GM18498 (cell line): ENCODE results near the gene TMEM170A.
"Not testable (repeated sequence)": the region's sequence is repeated elsewhere in the genome, so short reads cannot be mapped to it uniquely, and the experiment has no call there.

Source experiments
- ATAC-seq: cut with Tn5 transposase; IDR thresholded peaks from one replicate; pipeline ENCODE4 v1.9.1; 2021; ENCODE audit warnings: mild to moderate bottlenecking, moderate library complexity; ENCODE audit not compliant: unreplicated experiment

TMEM170A gene

DNA sequence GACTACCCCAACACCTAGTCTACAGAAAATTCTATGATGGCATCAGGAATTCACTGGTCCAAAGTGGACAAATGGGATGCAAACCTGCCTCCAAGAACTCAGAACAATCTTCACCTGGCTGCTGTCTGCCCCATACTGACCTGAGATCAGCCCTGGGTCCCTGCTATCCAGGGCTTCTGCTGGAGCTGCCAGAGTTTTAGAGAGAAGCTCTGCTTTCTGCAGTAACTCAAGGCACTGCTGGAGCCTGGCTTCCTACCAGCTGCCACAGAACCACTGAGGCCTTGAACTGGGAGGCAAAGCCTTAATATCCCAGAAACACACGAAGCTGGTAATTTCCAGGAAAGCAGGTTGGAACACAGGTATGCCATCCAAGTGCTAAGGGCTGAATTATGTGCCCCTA lies 7.5 kb downstream of the TMEM170A start:
- ATAC-seq: no peak

DNA sequence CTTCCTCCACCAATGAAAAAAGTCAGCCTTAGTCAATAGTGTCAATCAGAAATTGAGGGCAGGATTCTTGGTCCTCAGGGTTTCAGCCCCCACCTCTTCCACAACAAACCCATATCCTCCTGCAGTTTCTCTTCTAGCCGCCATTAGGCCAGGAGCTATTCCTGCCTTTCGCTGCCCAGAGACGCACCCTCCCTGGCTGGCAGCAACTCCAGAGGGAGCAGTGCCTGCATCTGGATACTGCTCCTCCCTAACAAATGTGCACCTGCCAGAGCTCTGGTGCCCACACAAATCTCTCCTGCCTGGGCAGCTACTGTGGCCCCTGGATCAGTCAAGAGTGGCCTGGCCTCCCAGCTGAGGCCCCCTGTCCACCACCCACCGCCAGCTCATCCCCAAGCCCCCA lies 8.0 kb downstream of the TMEM170A start:
- ATAC-seq: not testable (repeated sequence)

DNA sequence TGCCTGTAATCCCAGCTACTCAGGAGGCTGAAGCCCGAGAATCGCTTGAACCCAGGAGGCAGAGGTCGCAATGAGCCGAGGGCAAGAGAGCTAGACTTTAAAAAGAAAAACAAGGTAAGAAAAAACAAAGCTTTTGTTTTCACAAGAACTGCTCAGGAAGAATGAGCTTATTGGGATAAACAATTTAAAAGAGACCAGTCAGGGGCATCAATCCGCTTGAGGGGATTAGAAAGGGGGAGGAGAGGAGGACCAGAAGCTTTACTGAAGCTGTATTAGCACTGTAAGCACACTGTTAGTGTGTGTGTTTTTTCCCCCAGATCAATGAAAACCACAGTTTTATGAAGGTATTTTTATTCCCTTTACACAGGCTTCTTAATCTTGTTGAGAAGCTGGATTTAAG lies 8.8 kb downstream of the TMEM170A start:
- no peak for ATAC-seq

DNA sequence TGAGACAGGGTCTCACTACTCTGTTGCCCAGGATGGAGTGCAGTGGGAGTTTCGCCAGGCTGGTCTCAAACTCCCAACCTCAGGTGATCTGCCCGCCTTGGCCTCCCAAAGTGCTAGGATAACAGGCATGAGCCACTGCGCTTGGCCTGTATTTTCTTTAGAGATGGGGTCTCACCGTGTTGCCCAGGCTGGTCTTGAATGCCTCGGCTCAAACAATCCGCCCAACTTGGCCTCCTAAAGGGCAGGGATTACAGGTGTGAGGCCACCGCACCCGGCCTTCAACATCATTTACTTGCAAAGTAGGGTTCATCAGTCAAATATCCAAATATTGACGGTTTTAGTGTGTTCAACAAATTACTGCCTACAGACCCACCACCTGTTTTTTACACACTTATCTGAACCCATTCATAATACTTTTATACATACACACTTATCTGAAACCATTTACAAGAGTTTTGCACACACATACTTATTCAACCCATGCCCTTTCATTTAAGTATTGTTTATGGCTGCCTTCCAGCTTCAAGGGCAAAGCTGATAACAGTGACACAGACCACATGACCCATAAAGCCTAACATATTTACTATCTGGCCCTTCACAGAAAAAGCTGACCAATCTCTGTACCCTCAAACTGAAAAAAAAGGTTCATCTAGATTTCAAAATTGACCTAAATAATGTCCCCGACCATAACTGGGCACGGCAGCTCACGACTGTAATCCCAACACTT lies 11.9 kb downstream of the TMEM170A start:
- no peak for ATAC-seq

DNA sequence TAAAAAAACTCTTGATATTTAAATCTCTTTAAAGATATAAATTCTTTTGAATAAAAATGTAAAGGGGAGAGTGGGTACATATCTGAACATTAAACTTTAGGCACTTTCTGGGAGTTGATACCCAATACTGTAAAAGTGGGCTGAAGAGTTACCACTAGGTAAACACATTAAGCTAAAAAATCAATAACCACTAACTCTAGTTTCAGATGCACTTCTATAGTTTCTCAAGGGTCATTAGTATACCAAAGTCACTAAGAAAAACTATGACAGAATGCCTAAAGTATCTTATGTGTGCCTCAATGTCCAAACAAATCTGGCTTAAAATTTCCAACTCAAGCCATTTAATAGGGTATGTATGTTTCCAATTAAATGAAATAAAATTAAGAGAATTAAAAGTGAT lies 18.1 kb downstream of the TMEM170A start:
- ATAC-seq: peak; percentile 61

DNA sequence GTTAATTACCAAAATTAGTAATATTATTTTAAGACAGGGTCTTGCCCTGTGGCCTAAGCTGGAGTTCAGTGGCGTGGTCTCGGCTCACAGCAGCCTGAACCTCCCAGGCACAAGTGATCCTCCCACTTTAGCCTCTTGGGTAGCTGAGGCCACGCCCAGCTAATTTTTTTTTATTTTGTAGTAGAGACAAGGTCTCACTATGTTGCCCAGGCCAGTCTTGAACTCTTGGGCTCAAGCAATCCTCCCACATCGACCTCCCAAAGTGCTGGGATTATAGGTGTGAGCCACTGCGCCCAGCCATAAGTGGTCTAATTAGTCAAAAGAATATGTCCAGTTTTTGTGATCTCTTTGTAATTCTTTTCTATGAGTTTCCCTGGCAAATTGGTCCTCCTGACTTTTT lies 19.2 kb downstream of the TMEM170A start:
- ATAC-seq: no peak

DNA sequence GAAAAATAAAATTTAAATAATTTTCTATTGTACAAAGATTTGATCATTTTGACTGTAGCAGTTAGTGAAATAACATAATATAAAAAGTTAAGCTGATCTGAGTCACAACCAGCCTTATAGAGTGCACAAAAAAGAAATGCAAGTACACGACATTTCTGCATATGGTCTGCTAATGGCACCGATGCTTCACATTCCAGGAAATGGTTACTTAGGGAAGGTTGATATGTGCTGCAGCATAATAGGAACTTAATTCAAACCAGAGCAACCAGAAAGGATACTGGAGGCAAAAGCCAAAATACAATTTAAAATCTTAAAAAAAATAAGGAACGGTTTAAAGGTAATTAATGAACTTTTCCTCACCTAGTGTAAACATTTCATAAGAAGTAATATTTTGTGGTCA lies 21.2 kb downstream of the TMEM170A start:
- ATAC-seq: no peak

DNA sequence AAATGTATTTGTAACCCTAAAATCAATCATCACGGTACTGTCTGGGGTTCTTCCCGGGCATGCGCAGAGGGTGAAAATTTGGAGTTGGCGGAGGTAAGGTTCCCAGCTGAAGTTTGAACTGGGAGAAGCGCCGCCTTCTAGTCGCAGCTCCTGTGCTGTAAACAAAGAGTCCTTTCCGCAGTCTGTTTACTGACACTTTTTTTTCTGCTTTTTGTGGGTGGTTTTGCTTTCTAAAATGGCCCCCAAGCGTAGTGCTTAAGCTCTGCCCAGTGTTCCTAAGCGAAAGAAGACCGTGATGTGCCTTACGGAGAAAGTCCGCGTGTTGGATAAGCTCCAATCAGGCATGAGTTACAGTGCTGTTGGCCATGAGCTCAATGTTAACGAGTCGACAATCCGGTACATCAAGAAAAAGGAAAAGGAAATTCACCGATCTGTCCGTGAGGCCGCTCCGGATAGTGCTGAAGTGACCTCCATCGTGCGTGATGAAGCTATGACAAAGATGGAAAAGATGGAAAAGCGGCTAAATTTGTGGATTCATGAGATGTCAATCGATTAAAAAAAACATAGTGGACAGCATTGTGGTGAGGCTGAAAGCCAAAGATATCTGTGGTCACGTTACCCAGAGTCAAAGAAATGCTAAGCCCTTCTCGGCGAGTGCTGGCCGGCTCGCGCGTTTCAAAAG lies 30.6 kb downstream of the TMEM170A start:
- peak; percentile 73 for ATAC-seq

DNA sequence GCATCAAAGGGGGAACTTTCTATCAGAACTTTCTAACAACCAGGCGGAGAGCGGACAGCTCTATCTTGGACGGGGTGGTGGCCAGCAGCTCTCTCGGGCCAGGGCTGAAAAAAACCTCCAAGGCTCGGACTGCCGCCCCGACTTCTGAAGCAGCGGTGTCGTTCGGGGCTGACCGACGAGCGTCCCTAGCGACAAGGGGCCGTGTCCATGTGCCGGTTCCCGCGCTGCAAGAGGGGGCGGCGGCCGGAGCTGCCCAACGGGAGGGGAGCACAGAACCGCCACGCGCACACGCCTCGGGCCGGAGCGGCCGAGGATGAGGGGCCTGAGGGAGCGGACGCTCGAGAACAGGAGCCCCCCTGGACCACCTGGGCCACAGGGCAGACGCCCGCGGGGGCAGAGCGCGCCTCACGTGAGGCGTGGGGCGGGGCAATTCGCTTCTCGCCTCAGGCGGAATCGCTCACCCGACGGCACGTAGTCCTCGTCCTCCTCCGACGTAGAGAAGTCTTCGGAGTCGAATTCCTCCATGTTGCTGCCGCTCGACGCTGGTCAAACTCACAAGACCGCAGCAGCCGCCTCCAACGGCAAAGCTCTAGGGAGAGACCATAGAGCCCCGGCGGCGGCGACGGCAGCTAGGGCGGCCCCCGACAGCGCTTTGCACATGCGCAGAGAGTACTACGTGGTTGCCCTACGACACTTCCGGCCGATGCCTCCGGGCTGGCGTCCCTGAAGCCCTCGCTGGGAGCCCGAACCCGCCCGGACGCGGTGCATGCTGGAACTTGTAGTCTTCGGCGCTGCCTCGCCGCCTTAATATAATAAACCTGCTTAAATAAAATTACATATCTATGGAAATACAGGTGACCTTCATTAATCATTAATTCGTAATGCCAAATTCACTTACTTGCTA lies 31.4 kb downstream of the TMEM170A start, which contains the start of gene CFDP1:
Gene CFDP1, minus strand, starts transcription at position 676 of the 904 bp plus-strand sequence. Its CDS starts 151 bp downstream, at position 525.
- peak; percentile 93 for ATAC-seq

DNA sequence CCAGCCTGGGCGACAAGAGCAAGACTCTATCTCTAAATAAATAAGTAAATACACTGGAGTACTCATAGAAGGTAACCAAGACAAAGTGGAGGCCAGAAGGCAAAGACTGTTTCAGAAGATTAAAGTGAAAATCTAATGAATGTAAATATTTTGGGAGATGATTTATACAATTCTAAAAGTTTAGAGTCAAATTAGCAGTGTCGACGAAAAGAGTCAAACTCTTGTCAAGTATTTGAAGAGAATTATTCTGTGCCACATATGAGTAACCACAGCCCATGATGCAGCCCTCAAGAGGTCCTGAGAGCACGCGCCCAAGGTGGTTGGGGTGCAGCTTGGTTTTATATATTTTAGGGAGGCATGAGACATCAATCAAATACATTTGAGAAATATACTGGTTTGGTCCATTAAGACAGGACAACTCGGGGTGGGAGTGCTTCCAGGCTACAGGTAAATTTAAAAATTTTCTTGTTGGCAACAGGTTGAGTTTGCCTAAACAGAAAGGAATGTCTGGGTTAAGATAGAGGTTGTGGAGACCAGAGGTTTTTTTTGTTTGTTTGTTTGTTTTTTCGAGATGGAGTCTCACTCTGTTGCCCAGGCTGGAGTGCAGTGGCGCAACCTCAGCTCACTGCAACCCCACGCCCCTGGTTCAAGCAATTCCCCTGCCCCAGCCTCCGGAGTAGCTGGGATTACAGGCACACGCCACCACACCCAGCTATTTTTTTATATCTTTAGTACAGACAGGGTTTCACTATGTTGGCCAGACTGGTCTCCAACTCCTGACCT lies 34.7 kb downstream of the TMEM170A start:
- ATAC-seq: no peak

DNA sequence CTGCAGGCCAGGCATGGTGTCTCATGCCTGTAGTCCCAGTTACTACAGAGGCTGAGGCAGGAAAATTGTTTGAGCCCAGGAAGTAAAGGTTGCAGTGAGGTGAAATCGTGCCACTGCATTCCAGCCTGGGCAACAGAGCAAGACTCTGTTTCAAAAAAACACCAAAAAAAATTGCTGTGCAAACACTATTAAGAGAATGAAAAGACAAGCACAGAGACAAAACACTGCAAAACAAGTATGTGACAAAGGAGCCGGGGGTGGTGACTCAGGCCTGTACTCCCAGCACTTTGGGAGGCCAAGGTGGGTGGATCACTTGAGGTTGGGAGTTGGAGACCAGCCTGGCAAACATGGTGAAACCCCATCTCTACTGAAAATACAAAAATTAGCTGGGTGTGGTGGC lies 38.0 kb downstream of the TMEM170A start:
- ATAC-seq: not testable (repeated sequence)

DNA sequence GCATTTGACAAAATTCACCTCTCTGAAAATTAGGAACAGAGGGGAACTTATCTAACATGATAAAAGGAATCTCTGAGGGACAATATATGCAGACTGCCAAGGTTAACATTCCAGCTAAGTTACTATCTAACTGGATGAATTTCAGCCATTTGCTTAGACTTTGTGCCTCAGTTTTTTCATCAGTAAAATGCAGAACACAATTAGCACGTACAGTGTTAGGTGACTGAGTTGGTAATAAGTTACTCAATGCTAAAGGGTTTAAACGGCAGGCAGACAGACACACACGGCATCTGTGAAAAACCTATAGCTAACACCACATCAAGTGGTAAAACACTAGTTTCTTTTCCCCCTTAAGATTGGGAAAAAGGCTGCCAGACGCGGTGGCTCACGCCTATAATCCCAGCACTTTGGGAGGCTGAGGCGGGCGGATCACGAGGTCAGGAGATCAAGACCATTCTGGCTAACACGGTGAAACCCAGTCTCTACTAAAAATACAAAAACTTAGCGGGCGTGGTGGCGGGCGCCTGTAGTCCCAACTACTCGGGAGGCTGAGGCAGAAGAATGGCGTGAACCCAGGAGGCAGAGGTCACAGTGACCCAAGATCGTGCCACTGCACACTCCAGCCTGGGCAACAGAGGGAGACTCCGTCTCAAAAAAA lies 40.3 kb downstream of the TMEM170A start:
- ATAC-seq: not testable (repeated sequence)

DNA sequence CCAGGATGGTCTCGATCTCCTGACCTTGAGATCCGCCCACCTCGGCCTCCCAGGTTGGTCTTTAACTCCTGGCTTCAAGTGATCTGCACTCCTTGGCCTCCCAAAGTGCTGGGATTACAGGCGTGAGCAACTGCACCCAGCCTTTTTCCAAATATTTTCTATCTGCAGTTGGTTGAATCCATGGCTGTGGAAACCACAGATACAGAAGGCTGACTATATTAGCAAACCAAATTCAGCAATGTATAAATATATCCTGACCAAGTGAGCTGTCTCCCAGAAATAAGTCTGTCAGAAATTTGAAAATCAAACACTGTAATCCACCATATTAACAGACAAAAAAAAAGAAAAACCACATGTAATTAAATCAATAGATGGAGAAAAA lies 40.8 kb downstream of the TMEM170A start:
- no peak for ATAC-seq

DNA sequence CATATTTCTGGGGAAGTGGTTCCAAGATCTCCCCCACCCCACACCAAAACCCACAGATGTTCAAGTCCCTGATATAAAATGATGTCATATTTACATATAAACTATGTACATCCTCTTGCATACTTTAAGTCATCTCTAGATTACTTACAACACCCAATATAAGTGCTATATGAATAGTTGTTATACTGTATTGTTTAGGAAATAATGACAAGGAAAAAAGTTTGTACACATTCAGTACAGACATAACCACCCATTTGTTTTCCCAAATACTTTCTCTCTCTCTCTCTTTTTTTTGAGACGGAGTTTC lies 42.7 kb downstream of the TMEM170A start:
- ATAC-seq: no peak

DNA sequence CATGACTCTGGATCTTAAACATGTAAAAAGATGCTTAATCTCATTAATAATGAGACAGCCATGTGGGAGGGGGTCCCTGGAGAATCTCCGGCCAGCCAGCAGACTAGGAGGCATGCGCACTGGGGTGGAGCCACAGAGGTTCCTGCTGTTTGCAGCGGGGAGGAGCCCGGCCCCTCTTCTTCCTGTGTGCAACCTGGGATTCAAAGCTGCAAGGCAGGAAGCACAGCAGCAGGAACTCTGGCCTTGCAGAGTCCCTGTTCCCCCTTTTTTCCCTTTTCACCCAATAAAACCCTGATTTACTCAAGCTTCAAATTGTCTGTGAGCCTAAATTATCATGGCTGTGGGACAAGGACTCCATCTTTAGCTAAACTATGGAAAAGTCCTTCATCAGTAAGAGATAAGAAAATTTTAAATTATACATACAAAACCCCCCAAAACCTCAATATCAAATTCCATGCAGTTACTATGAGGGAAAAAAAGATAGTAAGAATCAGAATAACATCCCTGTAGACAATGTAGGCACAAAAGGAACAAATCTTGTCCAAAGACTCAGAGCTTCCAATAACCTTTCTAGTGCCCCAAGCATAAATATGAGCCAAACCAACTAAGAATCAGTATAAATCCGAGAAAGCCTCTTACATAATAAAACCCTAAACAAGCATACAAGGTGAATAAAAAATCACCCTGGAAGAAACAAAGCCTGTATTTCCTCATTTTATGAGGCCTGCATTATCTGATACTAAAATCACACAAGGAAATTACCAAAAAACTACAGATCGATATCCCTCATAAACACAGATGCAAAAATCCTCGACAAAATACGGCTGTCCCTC lies 43.3 kb downstream of the TMEM170A start:
- no peak for ATAC-seq

DNA sequence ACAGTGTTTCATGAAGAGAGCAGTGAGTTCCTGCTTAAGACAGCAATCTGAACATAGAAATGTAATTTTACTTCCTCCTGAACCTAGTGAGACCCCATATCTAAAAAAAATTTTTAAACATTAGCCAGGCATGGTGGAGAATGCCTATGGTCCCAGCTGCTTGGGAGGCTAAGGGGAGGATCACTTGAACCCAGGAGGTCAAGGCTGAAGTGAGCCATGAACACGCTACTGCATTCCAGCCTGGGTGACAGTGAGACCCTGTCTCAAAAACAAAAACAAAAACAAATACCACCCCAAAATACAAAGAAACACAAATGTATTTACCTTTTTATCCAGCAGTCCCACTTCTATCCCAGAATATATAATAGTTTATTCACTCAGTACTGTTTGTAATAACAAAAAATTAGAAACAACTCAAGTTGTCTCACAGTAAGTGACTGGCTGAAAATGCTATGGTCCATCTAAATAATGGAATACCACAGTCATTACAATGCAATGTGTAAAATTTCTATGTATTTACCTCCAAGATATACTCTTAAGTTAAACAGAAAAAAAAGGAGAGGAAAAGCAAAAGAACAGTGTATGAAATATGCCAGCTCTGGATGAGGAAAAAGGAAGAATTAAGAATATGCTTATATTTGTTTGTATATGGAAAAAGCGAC lies 47.5 kb downstream of the TMEM170A start:
- ATAC-seq: no peak

DNA sequence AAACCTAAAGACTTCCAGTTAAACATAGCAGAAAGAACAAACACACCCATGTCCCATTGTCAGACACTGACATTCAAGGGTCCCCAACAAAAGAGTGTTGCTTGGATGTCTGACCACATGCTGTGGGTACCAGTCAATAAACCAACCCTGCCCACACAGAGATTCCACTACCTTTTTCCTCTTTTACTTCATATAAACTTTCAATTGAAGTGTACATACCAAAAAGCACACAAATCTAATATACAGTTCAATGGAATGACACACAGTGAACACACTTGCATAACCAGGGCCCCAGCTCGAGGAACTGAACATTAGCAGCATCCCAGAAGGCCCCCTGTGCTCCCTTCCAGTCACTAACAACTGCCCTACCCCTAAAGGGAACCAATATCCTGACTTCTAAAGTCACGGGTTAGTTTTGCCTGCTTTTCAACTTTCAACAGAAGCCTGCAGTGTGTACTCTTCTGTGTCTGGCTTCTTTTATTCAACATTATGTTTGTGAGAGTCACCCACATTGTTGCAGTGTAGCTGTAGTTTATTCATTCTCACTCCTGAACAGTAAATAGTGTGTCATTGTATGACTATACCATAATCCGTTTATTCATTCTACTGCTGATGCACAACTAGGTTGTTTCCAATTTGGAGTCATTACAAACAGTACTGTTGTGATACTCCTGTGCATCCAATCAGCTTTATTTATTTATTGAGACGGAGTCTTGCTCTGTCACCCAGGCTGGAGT lies 49.2 kb downstream of the TMEM170A start:
- ATAC-seq: no peak

DNA sequence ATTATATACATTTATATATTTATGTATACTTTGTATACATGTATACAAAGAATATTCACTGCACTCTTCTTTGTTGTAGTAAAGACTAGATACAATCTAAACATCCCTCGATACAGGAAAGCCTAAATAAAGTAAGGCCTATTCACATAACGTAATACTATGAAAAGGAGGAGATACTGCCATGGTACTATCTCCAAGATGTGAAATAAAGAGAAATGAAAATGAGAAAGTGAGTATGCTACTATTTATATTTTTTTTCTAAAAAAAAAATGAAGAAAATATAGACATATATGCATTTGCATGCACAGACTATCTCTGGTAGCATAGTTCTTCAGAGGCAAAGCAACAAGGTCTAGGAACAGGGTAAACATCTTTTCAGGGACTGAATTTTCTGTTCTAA lies 50.5 kb downstream of the TMEM170A start:
- no peak for ATAC-seq
